SK-N-SH (cell line): ENCODE results near the gene RGS13.
A peak's percentile ranks its signal among the peaks of the same experiment; 100 is the strongest.

Experiments used
- EP300 ChIP-seq, 2 experiments: IDR thresholded peaks; 2 replicates each; pipeline versions ENCODE4 v1.4.0 to v1.6.1; 2012; ENCODE audit warnings: borderline replicate concordance in 1 of 2, low read depth in 1 of 2, low read length in 1 of 2
- EZH2phosphoT487 ChIP-seq: fragments of 200-600 bp; sonication (generic); IDR thresholded peaks from 2 replicates; pipeline ENCODE4 v1.6.1; 2017; ENCODE audit warnings: low read depth, mixed run types, mild to moderate bottlenecking, antibody characterized with exemption, moderate library complexity, borderline replicate concordance
- FOXM1 ChIP-seq: IDR thresholded peaks from 2 replicates; pipeline ENCODE4 v1.4.0; 2012; ENCODE audit warnings: low read depth, mild to moderate bottlenecking
- GATA2 ChIP-seq: sonication (generic); formaldehyde crosslinking; IDR thresholded peaks from 2 replicates; pipeline ENCODE4 v1.5.0; 2020; ENCODE audit warnings: mild to moderate bottlenecking, missing genetic modification reagents
- MXI1 ChIP-seq: IDR thresholded peaks from 2 replicates; pipeline ENCODE4 v1.6.1; 2012; ENCODE audit warnings: mild to moderate bottlenecking, low read depth, low read length, improper control_type of control experiment
- NRF1 ChIP-seq: IDR thresholded peaks from 2 replicates; pipeline ENCODE4 v1.6.1; 2012; ENCODE audit warnings: low read depth, mild to moderate bottlenecking, low read length
- POLR2AphosphoS5 ChIP-seq: IDR thresholded peaks from 2 replicates; pipeline ENCODE4 v1.6.1; 2012; ENCODE audit warnings: low read depth, low read length
- SMC3 ChIP-seq: IDR thresholded peaks from 2 replicates; pipeline ENCODE4 v1.6.1; 2012; ENCODE audit warnings: low read depth, low read length, improper control_type of control experiment
- TAF1 ChIP-seq: IDR thresholded peaks from 2 replicates; pipeline ENCODE4 v1.6.1; 2012; ENCODE audit warnings: low read depth, mild to moderate bottlenecking, low read length, moderate library complexity, borderline replicate concordance
- TEAD4 ChIP-seq: IDR thresholded peaks from 2 replicates; pipeline ENCODE4 v1.4.0; 2012; ENCODE audit warnings: mild to moderate bottlenecking, borderline replicate concordance; ENCODE audit not compliant: insufficient read depth
- TF ChIP-seq, protein P1 (sequence below): fragments of 200-600 bp; sonication (generic); IDR thresholded peaks from 2 replicates; pipeline ENCODE4 v1.6.1; 2017; ENCODE audit warnings: antibody characterized with exemption, mild to moderate bottlenecking, moderate library complexity
- TF ChIP-seq, protein P2 (sequence below): IDR thresholded peaks from 2 replicates; pipeline ENCODE4 v1.4.0; 2012; ENCODE audit warnings: low read depth, borderline replicate concordance
- TF ChIP-seq, protein P3 (sequence below): IDR thresholded peaks from 2 replicates; pipeline ENCODE4 v1.4.0; 2012; ENCODE audit warnings: low read depth, borderline replicate concordance
- TF ChIP-seq, protein P4 (sequence below): fragments of 150-350 bp; IDR thresholded peaks from 2 replicates; pipeline ENCODE4 v1.6.1; 2017; ENCODE audit warnings: antibody characterized with exemption, low read length, low read depth, borderline replicate concordance

DNA sequence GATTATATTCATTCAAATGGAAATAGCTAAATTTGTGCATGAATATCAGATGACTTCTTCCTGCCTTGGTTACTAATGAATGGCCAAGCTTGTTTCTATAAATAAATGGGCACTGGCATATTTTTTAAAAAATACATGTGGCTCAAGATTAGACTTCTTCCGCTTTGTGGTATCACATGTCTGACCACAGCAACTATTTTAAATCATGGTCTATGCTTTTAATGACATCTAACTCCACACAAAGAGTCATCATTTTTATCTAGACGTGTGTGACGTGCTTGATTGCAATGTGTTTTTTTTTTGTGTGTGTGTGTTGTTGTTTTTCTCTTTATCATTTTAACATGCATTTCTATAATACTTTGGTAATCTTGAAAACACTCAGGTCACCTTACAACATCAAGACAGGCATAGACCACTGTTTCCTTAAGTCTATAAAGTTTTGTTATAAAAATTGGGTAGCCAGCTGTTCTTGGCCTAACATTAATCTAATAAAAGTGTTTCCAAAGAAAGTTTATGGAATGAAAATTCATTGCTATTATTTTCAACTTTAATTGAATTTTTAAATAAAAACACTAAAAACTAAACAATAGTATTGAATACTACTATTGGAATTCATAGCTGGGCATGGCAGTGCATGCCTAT is 30.8 kb upstream of the RGS13 start:
- TF ChIP-seq, protein P1, sequence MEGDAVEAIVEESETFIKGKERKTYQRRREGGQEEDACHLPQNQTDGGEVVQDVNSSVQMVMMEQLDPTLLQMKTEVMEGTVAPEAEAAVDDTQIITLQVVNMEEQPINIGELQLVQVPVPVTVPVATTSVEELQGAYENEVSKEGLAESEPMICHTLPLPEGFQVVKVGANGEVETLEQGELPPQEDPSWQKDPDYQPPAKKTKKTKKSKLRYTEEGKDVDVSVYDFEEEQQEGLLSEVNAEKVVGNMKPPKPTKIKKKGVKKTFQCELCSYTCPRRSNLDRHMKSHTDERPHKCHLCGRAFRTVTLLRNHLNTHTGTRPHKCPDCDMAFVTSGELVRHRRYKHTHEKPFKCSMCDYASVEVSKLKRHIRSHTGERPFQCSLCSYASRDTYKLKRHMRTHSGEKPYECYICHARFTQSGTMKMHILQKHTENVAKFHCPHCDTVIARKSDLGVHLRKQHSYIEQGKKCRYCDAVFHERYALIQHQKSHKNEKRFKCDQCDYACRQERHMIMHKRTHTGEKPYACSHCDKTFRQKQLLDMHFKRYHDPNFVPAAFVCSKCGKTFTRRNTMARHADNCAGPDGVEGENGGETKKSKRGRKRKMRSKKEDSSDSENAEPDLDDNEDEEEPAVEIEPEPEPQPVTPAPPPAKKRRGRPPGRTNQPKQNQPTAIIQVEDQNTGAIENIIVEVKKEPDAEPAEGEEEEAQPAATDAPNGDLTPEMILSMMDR = no peak
- TF ChIP-seq EZH2phosphoT487 = no peak
- TF ChIP-seq, protein P2, sequence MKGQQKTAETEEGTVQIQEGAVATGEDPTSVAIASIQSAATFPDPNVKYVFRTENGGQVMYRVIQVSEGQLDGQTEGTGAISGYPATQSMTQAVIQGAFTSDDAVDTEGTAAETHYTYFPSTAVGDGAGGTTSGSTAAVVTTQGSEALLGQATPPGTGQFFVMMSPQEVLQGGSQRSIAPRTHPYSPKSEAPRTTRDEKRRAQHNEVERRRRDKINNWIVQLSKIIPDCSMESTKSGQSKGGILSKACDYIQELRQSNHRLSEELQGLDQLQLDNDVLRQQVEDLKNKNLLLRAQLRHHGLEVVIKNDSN = no peak
- peak in 1 of 2 experiments; percentile 62; a peak in 2 of 4 replicates for TF ChIP-seq EP300 (IDR thresholded peaks at IDR 0.05; ENCODE audit: borderline replicate concordance in 1 of 2, low read depth in 1 of 2, low read length in 1 of 2)
- TF ChIP-seq, protein P3, sequence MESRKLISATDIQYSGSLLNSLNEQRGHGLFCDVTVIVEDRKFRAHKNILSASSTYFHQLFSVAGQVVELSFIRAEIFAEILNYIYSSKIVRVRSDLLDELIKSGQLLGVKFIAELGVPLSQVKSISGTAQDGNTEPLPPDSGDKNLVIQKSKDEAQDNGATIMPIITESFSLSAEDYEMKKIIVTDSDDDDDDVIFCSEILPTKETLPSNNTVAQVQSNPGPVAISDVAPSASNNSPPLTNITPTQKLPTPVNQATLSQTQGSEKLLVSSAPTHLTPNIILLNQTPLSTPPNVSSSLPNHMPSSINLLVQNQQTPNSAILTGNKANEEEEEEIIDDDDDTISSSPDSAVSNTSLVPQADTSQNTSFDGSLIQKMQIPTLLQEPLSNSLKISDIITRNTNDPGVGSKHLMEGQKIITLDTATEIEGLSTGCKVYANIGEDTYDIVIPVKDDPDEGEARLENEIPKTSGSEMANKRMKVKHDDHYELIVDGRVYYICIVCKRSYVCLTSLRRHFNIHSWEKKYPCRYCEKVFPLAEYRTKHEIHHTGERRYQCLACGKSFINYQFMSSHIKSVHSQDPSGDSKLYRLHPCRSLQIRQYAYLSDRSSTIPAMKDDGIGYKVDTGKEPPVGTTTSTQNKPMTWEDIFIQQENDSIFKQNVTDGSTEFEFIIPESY = no peak
- TF ChIP-seq GATA2 (CRISPR knock-in tag) = no peak
- TF ChIP-seq SMC3 = no peak
- no peak for TF ChIP-seq NRF1
- no peak for TF ChIP-seq TEAD4
- 0 out of 2 replicates have a peak, but pooled peaks have one; percentile 50 for TF ChIP-seq FOXM1
- TF ChIP-seq, protein P4, sequence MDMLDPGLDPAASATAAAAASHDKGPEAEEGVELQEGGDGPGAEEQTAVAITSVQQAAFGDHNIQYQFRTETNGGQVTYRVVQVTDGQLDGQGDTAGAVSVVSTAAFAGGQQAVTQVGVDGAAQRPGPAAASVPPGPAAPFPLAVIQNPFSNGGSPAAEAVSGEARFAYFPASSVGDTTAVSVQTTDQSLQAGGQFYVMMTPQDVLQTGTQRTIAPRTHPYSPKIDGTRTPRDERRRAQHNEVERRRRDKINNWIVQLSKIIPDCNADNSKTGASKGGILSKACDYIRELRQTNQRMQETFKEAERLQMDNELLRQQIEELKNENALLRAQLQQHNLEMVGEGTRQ = no peak
- no peak; the same call in 1 of the 2 replicates for TF ChIP-seq POLR2AphosphoS5
- TF ChIP-seq TAF1 = no peak
- no peak for TF ChIP-seq MXI1
